ENCODE measurements around the gene CLEC10A.

CLEC10A gene

GRCh38 chr17:7067198-7067597, 12.9 kb downstream of the CLEC10A start:
- no peaks in the 10 kb centered on the region for H4K20me1 ChIP-seq (ENCODE audit: insufficient read depth, low read length, poor library complexity, severe bottlenecking)

GRCh38 chr17:7064261-7064660, 15.8 kb downstream of the CLEC10A start:
- H3K4me3 ChIP-seq (ENCODE audit: low read length, poor library complexity, severe bottlenecking), result no peak overlapping the region
- peaks cover 5% of the 10 kb centered on the region; the same call in 1 of the 2 replicates for H3K9me3 ChIP-seq (ENCODE audit: insufficient read depth, low read depth, low read length)
- no peaks in the 10 kb centered on the region for H3F3A ChIP-seq (ENCODE audit: low read depth)
- TF ChIP-seq EZH2phosphoT487 (IDR thresholded peaks at IDR 0.05; ENCODE audit: borderline replicate concordance), result no peak
- no peak for TF ChIP-seq CTCF (conservative IDR thresholded peaks at IDR 0.05; ENCODE audit: low read length)
- H3K4me2 ChIP-seq (ENCODE audit: low read depth, low read length, poor library complexity, severe bottlenecking), result no peak overlapping the region
- H3K4me1 ChIP-seq (ENCODE audit: insufficient read depth, low read length, poor library complexity, severe bottlenecking), result no peaks in the 10 kb centered on the region
- no peaks in the 10 kb centered on the region for H3K36me3 ChIP-seq (ENCODE audit: insufficient read depth, low read length)
- H2AFZ ChIP-seq (ENCODE audit: low read length), result no peak overlapping the region
- no peaks in the 10 kb centered on the region for H3K27me3 ChIP-seq (ENCODE audit: insufficient read depth, low read length, poor library complexity, severe bottlenecking)
- no peaks in the 10 kb centered on the region for H4K20me1 ChIP-seq (ENCODE audit: insufficient read depth, low read length, poor library complexity, severe bottlenecking)
- no peaks in the 10 kb centered on the region for H3K9me2 ChIP-seq (replicated peaks; ENCODE audit: low read depth, low read length)
- no peaks in the 10 kb centered on the region for H3K79me2 ChIP-seq (ENCODE audit: insufficient read depth, low read length)
- H3K9ac ChIP-seq (ENCODE audit: low read depth, low read length, poor library complexity, severe bottlenecking), result no peak overlapping the region

More at GRCh38 chr17:7067198-7067597, 12.9 kb downstream of the CLEC10A start:
- H3F3A ChIP-seq (ENCODE audit: low read depth), result no peaks in the 10 kb centered on the region
- no peak overlapping the region for H3K4me2 ChIP-seq (ENCODE audit: low read depth, low read length, poor library complexity, severe bottlenecking)
- H3K27me3 ChIP-seq (ENCODE audit: insufficient read depth, low read length, poor library complexity, severe bottlenecking), result no peaks in the 10 kb centered on the region
- no peak overlapping the region for H3K9ac ChIP-seq (ENCODE audit: low read depth, low read length, poor library complexity, severe bottlenecking)
- H3K9me3 ChIP-seq (ENCODE audit: insufficient read depth, low read depth, low read length), result peaks cover 5% of the 10 kb centered on the region; the same call in 1 of the 2 replicates
- no peaks in the 10 kb centered on the region for H3K4me1 ChIP-seq (ENCODE audit: insufficient read depth, low read length, poor library complexity, severe bottlenecking)
- TF ChIP-seq EZH2phosphoT487 (IDR thresholded peaks at IDR 0.05; ENCODE audit: borderline replicate concordance) (no peak), CTCF (conservative IDR thresholded peaks at IDR 0.05; ENCODE audit: low read length) (no peak)
- no peaks in the 10 kb centered on the region for H3K9me2 ChIP-seq (replicated peaks; ENCODE audit: low read depth, low read length)
- no peak overlapping the region for H2AFZ ChIP-seq (ENCODE audit: low read length)
- H3K79me2 ChIP-seq (ENCODE audit: insufficient read depth, low read length), result no peaks in the 10 kb centered on the region
- no peaks in the 10 kb centered on the region for H3K36me3 ChIP-seq (ENCODE audit: insufficient read depth, low read length)
- H3K4me3 ChIP-seq (ENCODE audit: low read length, poor library complexity, severe bottlenecking), result no peak overlapping the region

- H3K79me2 ChIP-seq (ENCODE audit: insufficient read depth, low read length), result no peaks in the 10 kb centered on the region
- H3K27me3 ChIP-seq (ENCODE audit: insufficient read depth, low read length, poor library complexity, severe bottlenecking), result no peaks in the 10 kb centered on the region
- H2AFZ ChIP-seq (ENCODE audit: low read length), result no peak overlapping the region
- H3K9me3 ChIP-seq (ENCODE audit: insufficient read depth, low read depth, low read length), result peaks cover 5% of the 10 kb centered on the region; the same call in 1 of the 2 replicates
- no peak overlapping the region for H3K4me2 ChIP-seq (ENCODE audit: low read depth, low read length, poor library complexity, severe bottlenecking)
- TF ChIP-seq EZH2phosphoT487 (IDR thresholded peaks at IDR 0.05; ENCODE audit: borderline replicate concordance), result no peak
- TF ChIP-seq CTCF (conservative IDR thresholded peaks at IDR 0.05; ENCODE audit: low read length), result no peak
- H3F3A ChIP-seq (ENCODE audit: low read depth), result no peaks in the 10 kb centered on the region
- H3K9ac ChIP-seq (ENCODE audit: low read depth, low read length, poor library complexity, severe bottlenecking), result no peak overlapping the region
- no peak overlapping the region for H3K4me3 ChIP-seq (ENCODE audit: low read length, poor library complexity, severe bottlenecking)
- no peaks in the 10 kb centered on the region for H3K36me3 ChIP-seq (ENCODE audit: insufficient read depth, low read length)
- H3K9me2 ChIP-seq (replicated peaks; ENCODE audit: low read depth, low read length), result no peaks in the 10 kb centered on the region
- H4K20me1 ChIP-seq (ENCODE audit: insufficient read depth, low read length, poor library complexity, severe bottlenecking), result no peaks in the 10 kb centered on the region
- no peaks in the 10 kb centered on the region for H3K4me1 ChIP-seq (ENCODE audit: insufficient read depth, low read length, poor library complexity, severe bottlenecking)
Observed at GRCh38 chr17:7063518-7064094, 16.4 kb downstream of the CLEC10A start.
